ENCODE measurements around the gene SH3GL1. TPM values are rescaled to one million over a fixed set of nuclear protein-coding genes. Genes with fewer than 3 reads are reported as not detected.

Gene SH3GL1
- total and polyA plus RNA-seq, 10 of the 15 experiments (the other 5 are each of a cell fraction or from before 2014, with no cell fraction given) = 0.93 to 47.4 (median 28.4) TPM

GRCh38 chr19:4334929-4335570, 65.3 kb downstream of the SH3GL1 start:
- Histone ChIP-seq H2AFZ (ENCODE audit: control insufficient read depth, low read depth, low read length) (no peak overlapping the region), H3K4me1 (ENCODE audit: control insufficient read depth, insufficient read depth, low read length) (peaks cover 5% of the 10 kb centered on the region), H3K27ac (ENCODE audit: control insufficient read depth, insufficient read depth) (no peak overlapping the region), H3K4me2 (ENCODE audit: control insufficient read depth, insufficient read depth) (no peak overlapping the region), H3K79me2 (ENCODE audit: control insufficient read depth, insufficient read depth, low read length) (no peaks in the 10 kb centered on the region), H4K20me1 (ENCODE audit: control insufficient read depth, insufficient read depth) (no peaks in the 10 kb centered on the region), H3K36me3 (ENCODE audit: control insufficient read depth in 2 of 2, insufficient read depth in 2 of 2, low read length in 1 of 2) (no peaks in the 10 kb centered on the region), H3K9ac (ENCODE audit: control insufficient read depth, insufficient read depth, low read length) (no peak overlapping the region), H3K27me3 (replicated peaks in 1 of 2; ENCODE audit: control insufficient read depth in 2 of 2, insufficient read depth in 2 of 2, low read length in 1 of 2) (no peaks in the 10 kb centered on the region), H3K4me3 (no peak overlapping the region), H3K9me3 (replicated peaks; ENCODE audit: control insufficient read depth, insufficient read depth, low read length) (no peaks in the 10 kb centered on the region)
- ChIA-PET CTCF (no interaction called here), RAD21 (ENCODE audit: unreplicated experiment) (no interaction called here), POLR2A (no interaction called here), SMC1A (ENCODE audit: uncharacterized antibody, unreplicated experiment) (no interaction called here)
- TF ChIP-seq TARDBP (IDR thresholded peaks at IDR 0.05; ENCODE audit: borderline replicate concordance) = no peak
- 83% methylated on average over 7 of the region's 7 CpGs for WGBS (ENCODE audit: insufficient coverage, insufficient replicate concordance, low lambda C conversion rate, missing lambda C conversion rate)
- intact Hi-C loops (cut with micrococcal nuclease; ENCODE audit: unreplicated experiment) = no loop called here
- BruUV-seq (replicated peaks) = no TSS peak
- in situ Hi-C loops (cut with MboI) = no loop called here
- ATAC-seq (no peak), FAIRE-seq (no peak), DNase-seq (ENCODE audit: low read depth, low spot score) (no peak)

DNA sequence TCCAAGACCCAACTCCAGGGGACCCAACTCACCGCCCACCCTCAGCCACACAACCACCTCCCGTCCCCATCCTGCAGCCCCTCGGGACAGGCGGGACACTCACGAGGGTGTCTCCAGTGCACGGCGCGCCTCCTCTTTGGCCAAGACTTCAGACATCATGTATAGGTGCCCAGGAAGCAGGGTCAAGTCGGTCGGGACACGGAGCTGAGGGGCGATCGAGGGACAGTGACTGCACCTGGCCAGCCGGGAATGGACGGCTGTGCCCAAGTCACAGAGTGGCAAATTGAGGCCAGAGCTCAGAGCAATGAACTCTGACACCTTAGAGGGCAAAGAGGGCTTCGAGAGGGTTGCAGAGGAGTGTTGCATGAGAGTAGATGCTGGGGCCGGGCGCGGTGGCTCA, 70.5 kb downstream of the SH3GL1 start:
- H3K4me2 ChIP-seq (ENCODE audit: control insufficient read depth, insufficient read depth) = no peak overlapping the region
- ChIA-PET SMC1A (ENCODE audit: uncharacterized antibody, unreplicated experiment) (no interaction called here), CTCF (no interaction called here), RAD21 (ENCODE audit: unreplicated experiment) (no interaction called here), POLR2A (no interaction called here)
- intact Hi-C loops (cut with micrococcal nuclease; ENCODE audit: unreplicated experiment) = no loop called here
- no peak overlapping the region for H3K9ac ChIP-seq (ENCODE audit: control insufficient read depth, insufficient read depth, low read length)
- no peaks in the 10 kb centered on the region for H3K36me3 ChIP-seq (ENCODE audit: control insufficient read depth in 2 of 2, insufficient read depth in 2 of 2, low read length in 1 of 2)
- peaks cover 8% of the 10 kb centered on the region; the same call in 1 of the 2 replicates for H3K4me1 ChIP-seq (ENCODE audit: control insufficient read depth, insufficient read depth, low read length)
- DNase-seq (ENCODE audit: low read depth, low spot score) = no peak
- in situ Hi-C loops (cut with MboI) = no loop called here
- no peak for FAIRE-seq
- H3K79me2 ChIP-seq (ENCODE audit: control insufficient read depth, insufficient read depth, low read length) = no peaks in the 10 kb centered on the region; the same call in 1 of the 2 replicates
- H3K9me3 ChIP-seq (replicated peaks; ENCODE audit: control insufficient read depth, insufficient read depth, low read length) = no peaks in the 10 kb centered on the region; the same call in 2 of the 3 replicates
- no peak for ATAC-seq
- no peak for TF ChIP-seq NFIC (IDR thresholded peaks at IDR 0.05; ENCODE audit: low read depth, low read length)
- TF ChIP-seq EP300 (IDR thresholded peaks at IDR 0.05; ENCODE audit: borderline replicate concordance in 1 of 2, control insufficient read depth in 1 of 2, low read depth in 2 of 2, low read length in 2 of 2) = no peak
- TF ChIP-seq IKZF2 (IDR thresholded peaks at IDR 0.05) = no peak
- TF ChIP-seq, protein P1, sequence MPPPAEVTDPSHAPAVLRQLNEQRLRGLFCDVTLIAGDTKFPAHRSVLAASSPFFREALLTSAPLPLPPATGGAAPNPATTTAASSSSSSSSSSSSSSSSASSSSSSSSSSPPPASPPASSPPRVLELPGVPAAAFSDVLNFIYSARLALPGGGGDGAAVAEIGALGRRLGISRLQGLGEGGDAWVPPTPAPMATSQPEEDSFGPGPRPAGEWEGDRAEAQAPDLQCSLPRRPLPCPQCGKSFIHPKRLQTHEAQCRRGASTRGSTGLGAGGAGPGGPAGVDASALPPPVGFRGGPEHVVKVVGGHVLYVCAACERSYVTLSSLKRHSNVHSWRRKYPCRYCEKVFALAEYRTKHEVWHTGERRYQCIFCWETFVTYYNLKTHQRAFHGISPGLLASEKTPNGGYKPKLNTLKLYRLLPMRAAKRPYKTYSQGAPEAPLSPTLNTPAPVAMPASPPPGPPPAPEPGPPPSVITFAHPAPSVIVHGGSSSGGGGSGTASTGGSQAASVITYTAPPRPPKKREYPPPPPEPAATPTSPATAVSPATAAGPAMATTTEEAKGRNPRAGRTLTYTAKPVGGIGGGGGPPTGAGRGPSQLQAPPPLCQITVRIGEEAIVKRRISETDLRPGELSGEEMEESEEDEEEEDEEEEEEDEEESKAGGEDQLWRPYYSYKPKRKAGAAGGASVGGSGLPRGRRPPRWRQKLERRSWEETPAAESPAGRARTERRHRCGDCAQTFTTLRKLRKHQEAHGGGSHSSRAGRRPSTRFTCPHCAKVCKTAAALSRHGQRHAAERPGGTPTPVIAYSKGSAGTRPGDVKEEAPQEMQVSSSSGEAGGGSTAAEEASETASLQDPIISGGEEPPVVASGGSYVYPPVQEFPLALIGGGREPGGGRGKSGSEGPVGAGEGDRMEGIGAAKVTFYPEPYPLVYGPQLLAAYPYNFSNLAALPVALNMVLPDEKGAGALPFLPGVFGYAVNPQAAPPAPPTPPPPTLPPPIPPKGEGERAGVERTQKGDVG (CRISPR knock-in tag; IDR thresholded peaks at IDR 0.05) = no peak
- TF ChIP-seq EZH2 (IDR thresholded peaks at IDR 0.05; ENCODE audit: borderline replicate concordance, control insufficient read depth, low read depth, low read length) = no peak
- TF ChIP-seq WRNIP1 (IDR thresholded peaks at IDR 0.05; ENCODE audit: borderline replicate concordance, low read depth, low read length) = no peak
- no peak for TF ChIP-seq POLR2AphosphoS2 (IDR thresholded peaks at IDR 0.05; ENCODE audit: low read depth, low read length)
- TF ChIP-seq, protein P2, sequence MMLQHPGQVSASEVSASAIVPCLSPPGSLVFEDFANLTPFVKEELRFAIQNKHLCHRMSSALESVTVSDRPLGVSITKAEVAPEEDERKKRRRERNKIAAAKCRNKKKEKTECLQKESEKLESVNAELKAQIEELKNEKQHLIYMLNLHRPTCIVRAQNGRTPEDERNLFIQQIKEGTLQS (IDR thresholded peaks at IDR 0.05; ENCODE audit: borderline replicate concordance, extremely low read depth, low read depth, low read length) = no peak
- no peak for TF ChIP-seq CBX5 (IDR thresholded peaks at IDR 0.05; ENCODE audit: low read depth)
- TF ChIP-seq ESRRA (IDR thresholded peaks at IDR 0.05; ENCODE audit: low read length) = no peak
- TF ChIP-seq POLR2AphosphoS5 (IDR thresholded peaks at IDR 0.05; ENCODE audit: low read length) = no peak
- TF ChIP-seq FOXK2 (IDR thresholded peaks at IDR 0.05) = no peak
- no peaks in the 10 kb centered on the region for H3K27me3 ChIP-seq (replicated peaks in 1 of 2; ENCODE audit: control insufficient read depth in 2 of 2, insufficient read depth in 2 of 2, low read length in 1 of 2)
- no TSS peak for BruUV-seq (replicated peaks)
- no peak overlapping the region for H2AFZ ChIP-seq (ENCODE audit: control insufficient read depth, low read depth, low read length)
- no peaks in the 10 kb centered on the region for H4K20me1 ChIP-seq (ENCODE audit: control insufficient read depth, insufficient read depth)
- WGBS (ENCODE audit: insufficient coverage, insufficient replicate concordance, low lambda C conversion rate, missing lambda C conversion rate) = 93% methylated on average over 19 of the region's 19 CpGs
- H3K27ac ChIP-seq (ENCODE audit: control insufficient read depth, insufficient read depth) = no peak overlapping the region
- no peak overlapping the region for H3K4me3 ChIP-seq
